GM12875 (cell line): ENCODE data around the gene KRTAP10-7.

Source experiments
- H3K4me3 ChIP-seq: one replicate; pipeline ENCODE4 v1.5.1; 2011; ENCODE audit warnings: low read depth, low read length, control low read depth
- TF ChIP-seq, protein P1 (sequence below): IDR thresholded peaks from 2 replicates; pipeline ENCODE4 v1.5.1; 2011; ENCODE audit warnings: low read depth, mild to moderate bottlenecking, control low read depth, inconsistent platforms, low read length, moderate library complexity, borderline replicate concordance; ENCODE audit not compliant: insufficient read depth

The KRTAP10-7 gene

DNA sequence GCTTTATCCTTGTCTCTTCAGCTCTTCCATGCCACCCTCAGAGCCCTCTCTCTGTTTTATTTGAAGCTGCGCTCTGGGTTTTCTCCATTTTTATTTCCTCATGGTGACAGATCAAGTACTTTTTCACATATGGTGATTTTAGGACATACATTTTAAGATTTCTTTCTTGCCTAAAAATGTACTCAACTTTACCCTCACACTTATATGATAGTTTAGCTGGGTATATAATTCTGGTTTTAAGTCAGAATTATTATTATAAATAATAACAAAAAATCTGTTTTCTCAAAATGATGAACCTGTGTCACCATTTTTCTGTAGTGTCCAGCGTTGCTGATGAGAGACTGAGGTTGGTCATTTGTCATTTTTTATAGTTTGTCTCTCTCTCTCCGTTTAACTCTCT lies 19.2 kb upstream of the KRTAP10-7 start:
- TF ChIP-seq, protein P1, sequence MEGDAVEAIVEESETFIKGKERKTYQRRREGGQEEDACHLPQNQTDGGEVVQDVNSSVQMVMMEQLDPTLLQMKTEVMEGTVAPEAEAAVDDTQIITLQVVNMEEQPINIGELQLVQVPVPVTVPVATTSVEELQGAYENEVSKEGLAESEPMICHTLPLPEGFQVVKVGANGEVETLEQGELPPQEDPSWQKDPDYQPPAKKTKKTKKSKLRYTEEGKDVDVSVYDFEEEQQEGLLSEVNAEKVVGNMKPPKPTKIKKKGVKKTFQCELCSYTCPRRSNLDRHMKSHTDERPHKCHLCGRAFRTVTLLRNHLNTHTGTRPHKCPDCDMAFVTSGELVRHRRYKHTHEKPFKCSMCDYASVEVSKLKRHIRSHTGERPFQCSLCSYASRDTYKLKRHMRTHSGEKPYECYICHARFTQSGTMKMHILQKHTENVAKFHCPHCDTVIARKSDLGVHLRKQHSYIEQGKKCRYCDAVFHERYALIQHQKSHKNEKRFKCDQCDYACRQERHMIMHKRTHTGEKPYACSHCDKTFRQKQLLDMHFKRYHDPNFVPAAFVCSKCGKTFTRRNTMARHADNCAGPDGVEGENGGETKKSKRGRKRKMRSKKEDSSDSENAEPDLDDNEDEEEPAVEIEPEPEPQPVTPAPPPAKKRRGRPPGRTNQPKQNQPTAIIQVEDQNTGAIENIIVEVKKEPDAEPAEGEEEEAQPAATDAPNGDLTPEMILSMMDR: no peak

DNA sequence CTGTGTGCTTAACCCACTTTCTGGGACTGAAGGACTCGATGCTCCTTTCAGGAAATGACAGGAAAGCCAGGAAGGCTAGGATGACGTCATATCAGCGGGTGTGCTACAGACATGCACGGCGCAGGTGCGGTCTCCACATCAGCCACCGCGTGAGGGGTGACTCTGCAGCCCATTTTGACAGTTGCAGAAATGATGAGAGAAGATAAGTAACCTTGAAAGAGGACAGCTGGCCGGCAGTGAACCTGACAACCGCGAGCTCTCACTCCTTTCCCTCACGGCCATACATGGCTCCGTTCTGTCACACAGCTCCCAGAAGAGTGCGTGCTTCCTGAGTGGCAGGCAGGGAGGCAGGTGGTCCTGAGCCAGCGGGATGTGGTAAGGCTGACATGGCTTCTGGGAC lies 18.3 kb upstream of the KRTAP10-7 start:
- TF ChIP-seq, protein P1: no peak
- no peak overlapping the region for H3K4me3 ChIP-seq

More for the DNA sequence above, 19.2 kb upstream of the KRTAP10-7 start:
- no peak overlapping the region for H3K4me3 ChIP-seq

DNA sequence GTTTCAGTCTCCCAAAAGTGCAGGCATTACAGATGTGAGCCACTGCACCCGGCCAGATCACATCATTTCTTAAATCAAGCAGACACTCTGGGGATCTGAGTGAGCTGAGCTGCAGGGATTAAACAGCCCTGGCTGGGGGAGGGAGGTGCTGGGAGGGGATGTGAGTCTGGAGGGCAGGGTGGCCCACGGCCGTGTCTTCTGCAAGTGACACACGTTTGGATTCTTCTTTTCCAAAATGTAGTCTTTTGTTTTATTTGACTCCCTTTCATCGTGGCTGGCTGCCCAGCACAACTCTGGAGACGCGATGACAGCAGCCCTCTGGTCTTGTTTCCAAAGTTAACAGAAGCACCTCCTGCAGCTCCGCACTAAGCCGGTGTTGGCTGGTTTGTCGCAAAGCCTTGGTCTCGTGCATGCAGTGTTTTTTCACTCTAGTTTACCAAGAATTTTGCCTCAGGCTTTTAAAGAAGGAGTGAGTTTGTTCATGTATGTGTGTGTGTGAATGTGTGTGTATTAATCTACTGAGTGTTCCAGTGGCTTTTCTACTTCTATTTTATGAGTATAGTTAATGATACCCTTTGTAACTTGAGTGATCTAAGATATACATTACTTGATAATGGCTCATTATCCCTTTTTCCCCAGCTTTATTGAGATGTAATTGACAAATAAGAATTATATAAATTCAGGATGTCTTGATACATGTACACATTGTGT lies 17.2 kb upstream of the KRTAP10-7 start:
- no peak overlapping the region for H3K4me3 ChIP-seq
- TF ChIP-seq, protein P1: no peak

DNA sequence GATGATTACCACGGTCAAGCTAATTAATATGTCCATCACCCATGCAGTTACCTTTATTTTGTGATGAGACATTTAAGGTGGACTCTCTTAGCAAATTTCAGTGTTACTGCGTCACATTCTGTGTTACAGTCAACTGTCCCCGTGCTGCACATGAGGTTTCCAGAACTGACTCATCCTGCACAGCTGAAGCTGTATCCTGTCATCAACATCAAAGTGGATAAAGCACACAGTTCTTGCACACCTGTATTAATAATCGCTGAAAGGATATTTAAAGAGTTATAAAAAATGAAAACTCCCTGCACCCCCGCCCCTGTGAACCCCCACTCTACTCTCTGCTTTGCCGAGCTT lies 16.6 kb upstream of the KRTAP10-7 start:
- H3K4me3 ChIP-seq: no peak overlapping the region
- TF ChIP-seq, protein P1: no peak

DNA sequence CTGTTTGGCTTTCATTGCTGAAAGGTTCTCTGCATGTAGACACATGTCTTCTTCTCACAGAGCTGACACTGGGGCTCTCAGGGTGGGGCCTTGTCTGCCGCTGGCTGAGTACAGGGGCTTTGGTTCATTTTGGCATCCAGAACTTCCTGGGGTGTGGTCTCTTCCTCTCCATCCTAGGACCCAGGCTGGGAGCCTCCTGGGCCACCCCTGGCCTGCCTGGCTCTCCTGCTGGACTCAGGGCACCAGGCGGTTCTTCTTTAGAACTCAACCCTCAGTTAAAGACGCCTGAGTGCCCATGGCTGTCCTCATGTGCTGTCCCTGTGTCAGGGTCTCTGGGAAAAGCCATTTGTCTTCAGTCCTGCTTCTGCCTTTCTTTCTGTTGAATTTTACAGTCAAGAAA lies 14.5 kb upstream of the KRTAP10-7 start:
- TF ChIP-seq, protein P1: no peak
- no peak overlapping the region for H3K4me3 ChIP-seq

DNA sequence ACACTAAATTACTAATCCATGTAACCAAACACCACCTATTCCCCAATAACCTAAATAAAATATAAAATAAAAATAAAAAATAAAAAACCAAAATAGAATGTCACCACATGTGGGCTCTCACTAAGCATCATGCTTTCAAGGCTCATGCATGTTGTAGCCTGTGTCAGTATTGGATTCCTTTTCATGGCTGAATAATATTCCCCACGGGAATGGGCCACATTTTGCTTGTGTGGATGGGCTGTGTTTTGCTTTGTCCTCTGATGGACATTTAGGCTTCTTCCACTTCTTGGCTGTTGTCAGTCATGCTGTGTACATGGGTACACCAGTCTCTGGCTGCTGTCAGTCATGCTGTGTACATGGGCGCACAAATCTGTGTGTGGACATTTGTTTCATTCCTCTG lies 11.3 kb upstream of the KRTAP10-7 start:
- TF ChIP-seq, protein P1: no peak
- no peak overlapping the region for H3K4me3 ChIP-seq

DNA sequence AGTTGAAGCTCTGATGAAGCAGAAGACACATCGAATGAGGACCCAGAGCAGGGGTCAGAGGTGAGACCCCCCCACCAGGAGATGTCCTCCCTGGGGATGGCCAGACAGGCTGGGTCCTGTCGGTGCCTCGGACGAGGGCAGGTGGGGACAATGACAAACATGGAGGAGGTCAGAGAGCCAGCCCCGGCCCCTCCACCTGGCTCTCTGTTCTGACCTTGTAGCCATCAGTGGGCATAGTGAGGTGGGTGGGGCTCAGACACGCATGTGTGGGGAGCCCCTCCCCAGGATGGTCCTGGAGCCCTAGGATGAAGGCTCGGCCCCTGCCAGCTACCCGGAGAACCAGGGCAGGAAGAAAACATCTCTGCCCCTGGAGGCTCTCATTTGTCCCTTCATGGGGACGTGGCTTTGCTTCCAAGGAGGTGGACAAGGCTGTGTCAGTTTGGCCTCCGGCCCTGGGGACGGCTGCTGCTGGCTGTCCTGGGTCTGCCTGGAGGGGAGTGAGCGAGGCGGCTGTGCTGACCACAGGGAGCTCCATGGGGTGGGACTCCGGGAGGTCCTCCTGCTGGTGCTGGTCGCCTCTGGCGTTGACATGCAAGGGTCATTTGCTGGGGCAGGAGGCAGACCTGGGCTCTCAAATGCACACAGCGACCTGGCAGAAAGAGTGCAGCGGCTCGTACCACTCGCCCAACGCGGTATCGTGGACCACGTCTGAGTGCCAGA lies 10.7 kb upstream of the KRTAP10-7 start:
- H3K4me3 ChIP-seq: no peak overlapping the region
- TF ChIP-seq, protein P1: no peak
